Measurements from ENCODE around the gene FBXO40.

FBXO40 gene

GRCh38 chr3:121566773-121567172, 26.4 kb upstream of the FBXO40 start:
- TF ChIP-seq ZNF8 (CRISPR knock-in tag; IDR thresholded peaks at IDR 0.05) (no peak), PATZ1 (CRISPR knock-in tag; IDR thresholded peaks at IDR 0.05; ENCODE audit: borderline replicate concordance) (no peak), CSRNP3 (CRISPR knock-in tag; IDR thresholded peaks at IDR 0.05) (no peak), ZC3H10 (CRISPR knock-in tag; IDR thresholded peaks at IDR 0.05) (no peak), SNAI2 (CRISPR knock-in tag; IDR thresholded peaks at IDR 0.05) (no peak), PPARA (CRISPR knock-in tag; IDR thresholded peaks at IDR 0.05; ENCODE audit: borderline replicate concordance) (no peak), OSR1 (CRISPR knock-in tag; IDR thresholded peaks at IDR 0.05) (no peak), ZFP3 (CRISPR knock-in tag; IDR thresholded peaks at IDR 0.05) (no peak), ISL1 (CRISPR knock-in tag; IDR thresholded peaks at IDR 0.05) (no peak), BACH2 (CRISPR knock-in tag; IDR thresholded peaks at IDR 0.05; ENCODE audit: borderline replicate concordance) (no peak), ZNF565 (CRISPR knock-in tag; conservative IDR thresholded peaks at IDR 0.05; ENCODE audit: low read depth) (no peak), ARNTL (CRISPR knock-in tag; IDR thresholded peaks at IDR 0.05; ENCODE audit: borderline replicate concordance, low read depth) (no peak), ESRRG (CRISPR knock-in tag; IDR thresholded peaks at IDR 0.05) (no peak), ZFP30 (CRISPR knock-in tag; IDR thresholded peaks at IDR 0.05) (no peak), RARB (CRISPR knock-in tag; IDR thresholded peaks at IDR 0.05) (no peak), TOX (CRISPR knock-in tag; IDR thresholded peaks at IDR 0.05; ENCODE audit: borderline replicate concordance) (no peak), CSDC2 (CRISPR knock-in tag; IDR thresholded peaks at IDR 0.05) (no peak), TSHZ2 (CRISPR knock-in tag; IDR thresholded peaks at IDR 0.05) (no peak), CREB5 (CRISPR knock-in tag; IDR thresholded peaks at IDR 0.05; ENCODE audit: low read depth) (no peak)

GRCh38 chr3:121567649-121568048, 25.5 kb upstream of the FBXO40 start, which contains the start of gene ARGFX:
TSS of gene ARGFX (plus strand) at chr3:121567949. CDS start at chr3:121570714, 2,765 bp downstream.
- ATAC-seq = no peak
- TF ChIP-seq ISL1 (CRISPR knock-in tag; IDR thresholded peaks at IDR 0.05) (no peak), GLIS3 (CRISPR knock-in tag; IDR thresholded peaks at IDR 0.05) (no peak), RARB (CRISPR knock-in tag; IDR thresholded peaks at IDR 0.05) (no peak), ZNF70 (CRISPR knock-in tag; IDR thresholded peaks at IDR 0.05) (no peak), CREB5 (CRISPR knock-in tag; IDR thresholded peaks at IDR 0.05; ENCODE audit: low read depth) (no peak), ZFP3 (CRISPR knock-in tag; IDR thresholded peaks at IDR 0.05) (no peak), ESRRG (CRISPR knock-in tag; IDR thresholded peaks at IDR 0.05) (no peak), ZNF565 (CRISPR knock-in tag; conservative IDR thresholded peaks at IDR 0.05; ENCODE audit: low read depth) (no peak), CSRNP3 (CRISPR knock-in tag; IDR thresholded peaks at IDR 0.05) (no peak), OSR1 (CRISPR knock-in tag; IDR thresholded peaks at IDR 0.05) (no peak), ZFP30 (CRISPR knock-in tag; IDR thresholded peaks at IDR 0.05) (no peak), ZNF8 (CRISPR knock-in tag; IDR thresholded peaks at IDR 0.05) (no peak), PPARA (CRISPR knock-in tag; IDR thresholded peaks at IDR 0.05; ENCODE audit: borderline replicate concordance) (no peak), POU6F1 (CRISPR knock-in tag; IDR thresholded peaks at IDR 0.05; ENCODE audit: borderline replicate concordance, low read depth) (no peak), BACH2 (CRISPR knock-in tag; IDR thresholded peaks at IDR 0.05; ENCODE audit: borderline replicate concordance) (no peak), TCF4 (CRISPR knock-in tag; IDR thresholded peaks at IDR 0.05; ENCODE audit: borderline replicate concordance) (no peak)

More at GRCh38 chr3:121566773-121567172, 26.4 kb upstream of the FBXO40 start:
- no peak for ATAC-seq

Data from SK-N-SH treated with all-trans-retinoic acid at 6 μM for 48 hours (cell line).